ENCODE measurements around the gene ANKZF1.

The ANKZF1 gene

DNA sequence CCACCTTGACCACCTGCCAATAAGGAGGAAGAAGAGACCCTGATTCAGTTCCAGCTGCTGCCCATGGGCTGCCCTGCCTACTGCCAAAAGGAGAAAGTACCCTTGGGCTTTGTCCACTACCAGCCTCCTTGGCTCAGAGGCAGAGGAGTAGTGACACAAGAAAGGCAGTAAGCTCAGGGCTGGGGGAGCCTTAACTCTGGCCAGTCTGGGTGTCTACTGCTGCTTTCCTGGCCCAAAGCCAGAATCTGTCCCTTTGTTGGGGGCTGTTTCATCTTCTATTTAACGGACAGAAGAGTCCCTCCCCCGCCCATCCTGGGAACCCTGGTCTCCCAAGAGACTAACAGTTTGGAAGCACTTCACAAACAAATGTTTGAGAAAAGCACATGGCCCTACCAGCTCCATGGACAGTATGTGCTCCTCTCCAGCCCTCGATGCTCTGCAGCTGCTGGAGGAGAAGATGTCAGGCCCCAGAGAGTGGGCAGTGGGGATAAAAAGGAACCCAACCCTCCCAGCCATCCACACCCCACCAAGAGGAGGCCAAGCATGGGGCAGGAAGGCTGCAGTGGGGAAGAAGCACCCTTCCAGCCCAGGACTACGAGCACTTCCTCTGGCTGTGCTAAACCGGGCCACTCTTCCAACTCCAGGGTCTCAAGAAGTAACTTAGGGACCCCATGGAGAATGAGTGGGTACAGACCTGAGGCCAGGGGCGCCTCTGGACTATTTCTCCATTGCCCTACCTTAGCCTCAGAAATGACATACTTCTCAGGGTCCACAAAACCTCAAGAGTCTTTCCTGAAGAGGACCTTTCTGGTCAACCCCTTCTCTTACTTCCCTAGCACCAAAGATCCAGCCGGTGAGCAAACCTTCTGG, 1.3 kb upstream of the ANKZF1 start:
- no peak for DNase-seq (ENCODE audit: low read depth)

GRCh38 chr2:219228911-219229304, 698 bp upstream of the ANKZF1 start:
- no peak for DNase-seq (ENCODE audit: low read depth)

DNA sequence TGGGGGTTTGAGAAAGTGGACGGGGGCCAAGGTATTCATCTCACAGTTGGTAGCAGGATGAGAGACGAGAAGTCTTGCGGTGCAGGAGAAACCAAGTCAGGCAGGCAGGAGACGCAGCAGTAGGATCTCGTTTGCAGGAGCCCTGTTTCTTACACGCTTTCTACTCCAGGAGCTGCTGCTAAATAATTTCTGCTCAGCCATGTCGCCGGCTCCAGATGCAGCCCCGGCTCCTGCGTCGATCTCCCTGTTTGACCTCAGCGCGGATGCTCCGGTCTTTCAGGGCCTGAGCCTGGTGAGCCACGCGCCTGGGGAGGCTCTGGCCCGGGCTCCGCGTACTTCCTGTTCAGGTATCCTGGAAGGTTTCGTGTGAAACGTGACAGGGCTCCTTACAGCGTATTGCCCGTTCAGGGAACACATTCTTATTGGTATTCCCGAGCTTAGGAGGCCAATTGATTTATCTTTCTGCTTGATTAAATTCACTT, 494 bp downstream of the ANKZF1 start:
- no peak for DNase-seq (ENCODE audit: low read depth)

DNA sequence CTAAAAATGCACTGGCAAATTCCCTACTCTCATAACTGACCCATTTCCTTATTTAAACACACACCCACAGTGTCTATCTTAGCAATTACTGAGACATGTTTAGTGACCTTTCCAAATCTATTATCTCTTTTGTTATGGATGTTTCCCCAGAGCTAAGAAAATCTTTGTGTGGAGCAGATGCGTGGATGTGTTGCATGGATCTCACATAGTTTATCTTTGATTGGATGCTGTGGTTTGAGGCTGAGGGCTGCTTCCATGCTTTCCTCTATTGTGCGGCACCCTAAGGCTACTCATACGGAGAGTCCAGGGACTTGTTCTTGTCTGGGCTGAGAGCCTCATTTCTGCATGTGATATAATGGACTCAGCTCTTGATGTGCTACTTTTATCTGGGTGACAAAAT, 4.7 kb downstream of the ANKZF1 start:
- no peak for DNase-seq (ENCODE audit: low read depth)

DNA sequence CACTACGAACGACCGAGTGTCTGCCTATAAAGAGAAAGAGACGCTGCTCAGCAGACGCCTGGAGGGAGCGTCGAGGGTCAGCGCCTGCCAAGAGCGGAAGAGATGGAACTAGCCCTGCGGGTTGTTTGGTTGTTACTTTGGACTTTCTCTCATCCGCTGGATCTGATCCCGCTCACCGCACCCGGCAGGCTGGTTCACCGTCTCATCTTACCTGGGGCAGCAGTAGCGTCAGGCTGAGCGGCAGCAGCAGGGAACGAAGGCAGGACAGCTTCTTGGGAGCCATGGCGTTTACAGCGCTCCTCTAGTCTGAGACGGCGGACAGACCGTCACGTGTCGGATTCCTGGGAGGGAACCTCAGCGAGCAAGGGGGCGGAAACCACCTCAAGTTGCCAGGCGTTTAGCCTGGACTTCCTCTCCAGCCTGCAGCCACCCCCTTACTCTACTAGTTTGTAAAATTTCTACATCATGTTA, 13.7 kb downstream of the ANKZF1 start:
- no peak for DNase-seq (ENCODE audit: low read depth)

GRCh38 chr2:219244789-219245147, 15.2 kb downstream of the ANKZF1 start:
- no peak for DNase-seq (ENCODE audit: low read depth)

DNA sequence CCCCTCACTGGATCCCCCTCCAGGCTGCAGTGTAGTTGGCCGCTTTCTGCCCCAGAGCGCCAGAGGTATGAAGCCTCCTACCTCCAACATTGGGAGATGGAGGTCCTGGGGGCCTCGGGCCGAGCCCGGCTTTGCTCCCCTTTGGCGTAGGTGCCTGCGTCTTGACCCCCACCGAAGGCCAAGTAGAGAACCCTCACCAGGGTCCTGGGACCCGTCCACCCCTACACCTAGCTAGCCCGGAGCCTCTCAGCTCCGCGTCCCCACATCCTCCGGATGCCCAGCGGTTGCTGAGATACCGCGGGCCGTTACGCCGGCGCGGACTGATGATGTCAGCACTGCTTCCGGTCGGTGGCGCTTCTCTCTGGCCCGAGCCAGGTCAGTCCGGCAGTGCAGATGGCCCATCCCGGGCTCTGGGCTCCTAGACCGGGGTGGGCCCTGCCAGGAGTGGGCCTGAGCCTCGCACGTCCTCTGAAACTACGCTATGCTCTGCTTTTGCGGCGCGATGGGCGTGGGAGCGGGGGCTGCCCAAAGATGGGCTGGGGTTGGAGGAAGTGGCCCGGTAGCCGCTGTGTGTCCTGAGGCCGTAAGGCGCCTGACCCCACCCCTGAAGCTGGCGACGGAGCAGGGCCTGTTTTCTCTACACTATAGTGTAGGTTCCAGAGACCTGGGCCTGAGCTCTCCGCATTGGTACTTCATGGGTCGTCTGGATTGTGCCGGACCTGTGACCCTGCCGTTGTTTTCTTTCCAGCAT, 15.7 kb downstream of the ANKZF1 start, which contains the start of the genes GLB1L and STK16:
TSS of gene GLB1L (minus strand) at position 297 of the 751 bp plus-strand sequence. CDS start 1,871 bp downstream, outside the sequence.
TSS of gene STK16 (plus strand) at position 332 of the 751 bp plus-strand sequence. CDS start 521 bp downstream, outside the sequence.
- peak; percentile 60 for DNase-seq (ENCODE audit: low read depth)

- no peak for DNase-seq (ENCODE audit: low read depth)
These were observed 16.3 kb downstream of the ANKZF1 start for GRCh38 chr2:219245899-219246230.

GRCh38 chr2:219246559-219246958, 17.0 kb downstream of the ANKZF1 start:
- DNase-seq (ENCODE audit: low read depth), result no peak

DNA sequence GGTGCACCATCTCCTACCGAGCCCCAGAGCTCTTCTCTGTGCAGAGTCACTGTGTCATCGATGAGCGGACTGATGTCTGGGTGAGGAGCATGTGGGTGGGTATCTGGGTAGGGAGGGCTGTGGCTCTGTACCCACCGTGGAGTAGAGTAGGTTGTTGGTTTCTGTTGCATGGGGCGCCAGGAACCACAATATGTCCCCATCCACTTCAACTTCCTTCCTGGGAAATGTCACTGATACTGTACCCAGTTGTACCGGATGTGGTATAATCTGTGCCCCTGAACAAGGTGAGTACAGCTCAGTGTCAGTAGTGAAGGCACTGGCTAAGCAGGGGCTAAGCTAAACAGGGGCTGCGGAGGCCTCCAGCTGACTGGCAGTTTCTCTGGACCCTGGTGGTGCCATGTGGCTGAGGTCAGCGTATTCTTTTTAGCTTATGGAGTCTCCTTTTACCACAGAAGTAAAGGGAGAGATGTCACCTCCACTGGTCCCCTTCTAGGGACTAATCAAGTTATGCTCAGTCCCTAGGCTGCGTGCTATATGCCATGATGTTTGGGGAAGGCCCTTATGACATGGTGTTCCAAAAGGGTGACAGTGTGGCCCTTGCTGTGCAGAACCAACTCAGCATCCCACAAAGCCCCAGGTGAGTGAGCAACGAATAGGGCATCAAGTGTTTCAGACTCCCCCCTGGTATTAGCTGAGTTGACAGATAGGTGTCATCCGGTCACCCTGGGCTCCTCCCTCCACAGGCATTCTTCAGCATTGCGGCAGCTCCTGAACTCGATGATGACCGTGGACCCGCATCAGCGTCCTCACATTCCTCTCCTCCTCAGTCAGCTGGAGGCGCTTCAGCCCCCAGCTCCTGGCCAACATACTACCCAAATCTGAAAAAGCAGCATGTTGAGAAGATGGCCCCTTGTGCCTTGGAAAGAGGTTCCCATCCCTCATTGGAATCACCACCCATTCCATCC, 18.4 kb downstream of the ANKZF1 start:
- no peak for DNase-seq (ENCODE audit: low read depth)

- DNase-seq (ENCODE audit: low read depth), result no peak
These were observed 19.2 kb downstream of the ANKZF1 start for GRCh38 chr2:219248845-219249202.

GRCh38 chr2:219249203-219249980, 19.8 kb downstream of the ANKZF1 start:
- DNase-seq (ENCODE audit: low read depth), result no peak

DNA sequence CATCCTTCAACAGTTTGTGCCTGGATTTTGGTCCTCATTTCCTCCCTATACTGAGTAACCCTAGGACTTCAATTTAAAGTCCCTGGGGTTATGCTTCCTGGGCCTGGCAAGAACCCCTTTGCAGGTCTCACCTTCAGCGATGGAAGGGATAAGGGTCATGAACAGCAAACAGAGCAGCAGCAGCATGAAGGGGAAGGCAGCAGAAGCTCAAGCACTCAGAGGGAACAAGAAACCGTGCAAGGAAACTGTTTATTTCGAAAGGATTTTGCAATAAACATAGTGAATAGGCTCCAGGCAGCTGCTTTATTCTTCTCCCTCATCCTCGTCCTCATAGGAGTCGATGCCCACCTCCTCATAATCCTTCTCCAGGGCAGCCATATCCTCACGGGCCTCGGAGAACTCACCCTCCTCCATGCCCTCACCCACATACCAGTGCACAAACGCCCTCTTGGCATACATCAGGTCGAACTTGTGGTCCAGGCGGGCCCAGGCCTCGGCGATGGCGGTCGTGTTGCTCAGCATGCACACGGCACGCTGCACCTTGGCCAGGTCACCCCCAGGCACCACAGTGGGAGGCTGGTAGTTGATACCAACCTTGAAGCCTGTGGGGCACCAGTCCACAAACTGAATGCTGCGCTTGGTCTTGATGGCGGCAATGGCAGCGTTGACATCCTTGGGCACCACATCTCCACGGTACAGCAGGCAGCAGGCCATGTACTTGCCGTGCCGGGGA, 20.6 kb downstream of the ANKZF1 start:
- no peak for DNase-seq (ENCODE audit: low read depth)

GRCh38 chr2:219251656-219252055, 22.1 kb downstream of the ANKZF1 start:
- no peak for DNase-seq (ENCODE audit: low read depth)

- DNase-seq (ENCODE audit: low read depth), result no peak
These were observed 22.5 kb downstream of the ANKZF1 start for GRCh38 chr2:219252084-219252483.

GRCh38 chr2:219252570-219252899, 22.9 kb downstream of the ANKZF1 start:
- DNase-seq (ENCODE audit: low read depth), result no peak

- DNase-seq (ENCODE audit: low read depth), result no peak
These were observed 23.5 kb downstream of the ANKZF1 start, which contains the start of gene TUBA4B for GRCh38 chr2:219252900-219253752. Gene TUBA4B, plus strand, starts transcription at chr2:219253243. Its CDS starts 165 bp downstream, at chr2:219253408.

GRCh38 chr2:219253753-219254589, 24.4 kb downstream of the ANKZF1 start, which contains the start of gene TUBA4A:
Gene TUBA4A, minus strand, starts transcription at chr2:219253918. Its CDS starts 60 bp downstream, at chr2:219253858.
- no peak for DNase-seq (ENCODE audit: low read depth)

Measured in HS-27A (cell line).